Measurements from ENCODE around the gene VAX1. TPM values are rescaled to one million over a fixed set of nuclear protein-coding genes. Genes with fewer than 3 reads are reported as not detected.
"Not testable (repeated sequence)": the region's sequence is repeated elsewhere in the genome, so short reads cannot be mapped to it uniquely, and the experiment has no call there.

The VAX1 gene
- total and polyA plus RNA-seq, 7 donors = not detected

DNA sequence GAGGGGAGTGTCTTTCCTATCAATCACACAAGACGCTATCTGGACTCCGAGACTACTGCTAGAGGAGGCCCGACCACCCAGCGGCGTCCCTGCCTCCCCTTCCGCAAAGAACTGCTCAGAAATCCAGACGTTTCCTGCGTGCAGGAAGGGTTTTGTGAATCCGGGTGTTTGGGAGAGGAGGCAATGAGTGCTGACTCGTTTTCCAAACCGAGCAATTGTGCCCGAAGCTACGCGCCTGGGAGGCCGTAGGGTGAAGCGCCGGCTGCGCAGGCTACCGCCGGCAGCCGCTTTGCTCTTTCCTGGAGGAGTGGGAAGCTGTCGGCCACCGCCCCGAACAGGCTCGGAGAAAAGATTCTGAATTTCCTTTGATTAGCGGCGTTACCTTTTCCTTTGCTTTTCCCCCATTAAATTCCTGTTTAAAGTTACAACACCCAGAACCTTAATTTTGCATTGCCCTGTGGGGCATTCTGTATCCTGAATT, 5.3 kb downstream of the VAX1 start:
- Histone ChIP-seq H3K36me3 (ENCODE audit: insufficient read depth in 1 of 2, low read depth in 1 of 2) (no peaks in the 10 kb centered on the region), H3K4me1 (no peaks in the 10 kb centered on the region), H3K27me3 (ENCODE audit: insufficient read depth in 3 of 3, low read length in 2 of 3) (peaks cover 3 to 95% (median 43%) of the 10 kb centered on the region in 3 donors), H3K4me3 (no peak overlapping the region), H3K27ac (no peak overlapping the region), H3K9me3 (no peaks in the 10 kb centered on the region)
- DNase-seq = no peak
- intact Hi-C loops (cut with DNase I) = no loop called here
- no peak for ATAC-seq
- WGBS, 3 donors = 12 to 29% (median 26%) methylated on average over 27 of the region's 27 CpGs
- TF ChIP-seq, protein P1, sequence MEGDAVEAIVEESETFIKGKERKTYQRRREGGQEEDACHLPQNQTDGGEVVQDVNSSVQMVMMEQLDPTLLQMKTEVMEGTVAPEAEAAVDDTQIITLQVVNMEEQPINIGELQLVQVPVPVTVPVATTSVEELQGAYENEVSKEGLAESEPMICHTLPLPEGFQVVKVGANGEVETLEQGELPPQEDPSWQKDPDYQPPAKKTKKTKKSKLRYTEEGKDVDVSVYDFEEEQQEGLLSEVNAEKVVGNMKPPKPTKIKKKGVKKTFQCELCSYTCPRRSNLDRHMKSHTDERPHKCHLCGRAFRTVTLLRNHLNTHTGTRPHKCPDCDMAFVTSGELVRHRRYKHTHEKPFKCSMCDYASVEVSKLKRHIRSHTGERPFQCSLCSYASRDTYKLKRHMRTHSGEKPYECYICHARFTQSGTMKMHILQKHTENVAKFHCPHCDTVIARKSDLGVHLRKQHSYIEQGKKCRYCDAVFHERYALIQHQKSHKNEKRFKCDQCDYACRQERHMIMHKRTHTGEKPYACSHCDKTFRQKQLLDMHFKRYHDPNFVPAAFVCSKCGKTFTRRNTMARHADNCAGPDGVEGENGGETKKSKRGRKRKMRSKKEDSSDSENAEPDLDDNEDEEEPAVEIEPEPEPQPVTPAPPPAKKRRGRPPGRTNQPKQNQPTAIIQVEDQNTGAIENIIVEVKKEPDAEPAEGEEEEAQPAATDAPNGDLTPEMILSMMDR (IDR thresholded peaks at IDR 0.05) = no peak

DNA sequence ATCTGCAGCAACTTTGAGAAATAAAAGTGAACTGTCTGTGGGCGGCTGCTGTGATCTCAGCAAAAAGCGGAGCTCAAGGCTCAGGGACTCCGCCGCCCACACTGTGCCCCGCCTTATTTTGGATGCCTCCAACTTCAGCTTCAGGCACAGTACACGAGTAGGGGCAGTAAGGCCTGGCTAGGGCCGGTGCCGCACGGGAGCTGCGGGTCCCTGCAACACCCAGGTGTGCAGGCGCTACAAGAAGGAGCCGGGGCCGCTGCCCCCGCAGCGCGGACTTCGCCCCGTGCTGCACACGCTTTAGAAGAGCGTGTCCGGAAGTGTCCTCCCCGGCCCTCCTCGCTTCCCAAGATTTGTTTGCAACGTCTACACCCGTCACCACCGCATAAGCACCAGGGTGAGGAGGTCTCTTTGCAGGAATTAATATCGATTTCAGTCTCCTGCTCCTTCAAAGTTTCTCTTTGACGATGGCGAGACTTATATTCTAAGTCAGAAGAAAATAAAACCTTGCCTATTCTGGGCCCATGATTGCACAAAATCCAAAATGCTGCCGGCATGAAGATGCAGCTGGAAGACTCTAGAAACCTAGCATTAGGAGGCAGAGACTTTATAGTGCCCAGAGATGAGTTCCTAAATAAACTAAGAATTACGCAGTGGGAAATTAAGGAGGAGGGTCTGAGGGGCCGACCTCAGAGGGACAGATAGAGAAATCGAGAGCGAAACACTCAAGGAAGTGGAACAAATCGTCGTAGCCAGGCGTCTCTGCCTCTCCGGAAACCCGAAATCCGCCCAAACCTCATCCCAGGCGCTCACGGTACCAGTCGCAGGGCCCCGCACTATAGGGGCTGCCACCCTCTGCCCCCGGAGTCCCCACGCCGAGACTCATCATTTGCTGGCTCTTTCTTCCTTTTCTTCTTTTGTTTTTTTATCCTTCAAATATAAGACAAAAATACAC, 6.4 kb downstream of the VAX1 start:
- no peaks in the 10 kb centered on the region for H3K4me1 ChIP-seq
- no peak overlapping the region for H3K27ac ChIP-seq
- no peak for ATAC-seq
- TF ChIP-seq, protein P1 (IDR thresholded peaks at IDR 0.05) = no peak
- 17 to 39% (median 31%) methylated on average over 41 to 47 of the region's 47 CpGs for WGBS, 3 donors
- DNase-seq = no peak
- H3K36me3 ChIP-seq (ENCODE audit: insufficient read depth in 1 of 2, low read depth in 1 of 2) = no peaks in the 10 kb centered on the region
- H3K27me3 ChIP-seq (ENCODE audit: insufficient read depth in 3 of 3, low read length in 2 of 3) = peaks cover 3 to 93% (median 38%) of the 10 kb centered on the region in 3 donors
- no peak overlapping the region for H3K4me3 ChIP-seq
- H3K9me3 ChIP-seq = no peaks in the 10 kb centered on the region
- intact Hi-C loops (cut with DNase I) = no loop called here

DNA sequence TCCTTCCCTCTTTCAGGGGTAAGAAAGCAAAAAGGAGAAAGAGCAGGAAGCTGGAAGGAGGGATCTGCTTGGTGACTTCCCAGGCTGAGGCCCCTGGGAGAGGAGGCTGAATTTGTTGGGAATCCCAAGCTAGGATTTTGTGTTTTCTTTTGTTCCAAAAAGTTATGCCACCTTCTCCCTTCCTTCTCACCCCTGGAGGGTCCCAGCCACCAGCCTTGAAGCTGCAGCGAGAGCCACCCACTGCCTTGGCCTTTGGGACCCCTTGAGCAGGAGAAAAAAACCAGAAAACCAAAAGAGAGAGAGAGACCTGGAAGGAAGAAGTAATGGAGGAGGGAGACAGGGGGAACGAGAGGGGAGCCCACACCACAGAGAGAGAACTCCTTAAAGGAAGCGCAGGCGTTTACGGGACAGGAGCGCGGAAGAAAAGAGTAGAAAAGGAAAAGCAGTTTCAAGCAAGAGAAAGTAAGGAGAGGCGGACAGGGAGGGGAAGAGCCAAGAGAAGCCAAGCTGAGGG, 7.2 kb downstream of the VAX1 start:
- no peak overlapping the region for H3K27ac ChIP-seq
- H3K27me3 ChIP-seq (ENCODE audit: insufficient read depth in 3 of 3, low read length in 2 of 3) = peaks cover 0 to 86% (median 32%) of the 10 kb centered on the region in 3 donors

DNA sequence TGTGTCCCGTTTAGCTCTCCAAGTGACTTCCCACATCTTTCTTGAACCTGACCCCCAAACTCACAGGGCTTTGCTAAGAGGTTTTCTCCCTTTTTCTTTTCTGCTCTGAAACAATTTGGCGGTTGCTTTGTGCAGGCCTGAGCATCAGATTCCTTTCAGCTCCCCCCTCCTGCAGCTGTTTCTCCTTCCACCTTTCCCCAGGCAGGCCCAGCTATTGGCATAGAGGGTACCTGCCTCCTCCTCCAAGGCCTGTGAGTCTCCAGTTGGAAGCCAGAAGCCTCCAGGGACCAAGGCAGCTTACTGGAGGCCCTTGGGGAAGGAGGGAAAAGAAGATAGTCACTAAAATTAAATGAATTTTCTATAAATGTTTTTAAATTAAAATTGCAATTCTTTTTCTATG, 7.7 kb downstream of the VAX1 start:
- Histone ChIP-seq H3K27ac (no peak overlapping the region), H3K4me3 (no peak overlapping the region), H3K4me1 (no peaks in the 10 kb centered on the region), H3K27me3 (ENCODE audit: insufficient read depth in 3 of 3, low read length in 2 of 3) (peaks cover 0 to 80% (median 26%) of the 10 kb centered on the region in 3 donors), H3K36me3 (ENCODE audit: insufficient read depth in 1 of 2, low read depth in 1 of 2) (no peaks in the 10 kb centered on the region), H3K9me3 (no peaks in the 10 kb centered on the region)
- ATAC-seq = no peak
- TF ChIP-seq, protein P1 (IDR thresholded peaks at IDR 0.05) = no peak
- no peak for DNase-seq
- WGBS, 3 donors = 88 to 92% (median 89%) methylated on average over 2 of the region's 2 CpGs
- intact Hi-C loops (cut with DNase I) = no loop called here

More for the DNA sequence above, 7.2 kb downstream of the VAX1 start:
- ATAC-seq (no peak), DNase-seq (no peak)
- intact Hi-C loops (cut with DNase I) = no loop called here
- TF ChIP-seq, protein P1 (IDR thresholded peaks at IDR 0.05) = no peak
- no peaks in the 10 kb centered on the region for H3K4me1 ChIP-seq
- no peaks in the 10 kb centered on the region for H3K9me3 ChIP-seq
- H3K36me3 ChIP-seq (ENCODE audit: insufficient read depth in 1 of 2, low read depth in 1 of 2) = no peaks in the 10 kb centered on the region
- 66 to 72% (median 66%) methylated on average over 8 of the region's 8 CpGs for WGBS, 3 donors
- H3K4me3 ChIP-seq = no peak overlapping the region

DNA sequence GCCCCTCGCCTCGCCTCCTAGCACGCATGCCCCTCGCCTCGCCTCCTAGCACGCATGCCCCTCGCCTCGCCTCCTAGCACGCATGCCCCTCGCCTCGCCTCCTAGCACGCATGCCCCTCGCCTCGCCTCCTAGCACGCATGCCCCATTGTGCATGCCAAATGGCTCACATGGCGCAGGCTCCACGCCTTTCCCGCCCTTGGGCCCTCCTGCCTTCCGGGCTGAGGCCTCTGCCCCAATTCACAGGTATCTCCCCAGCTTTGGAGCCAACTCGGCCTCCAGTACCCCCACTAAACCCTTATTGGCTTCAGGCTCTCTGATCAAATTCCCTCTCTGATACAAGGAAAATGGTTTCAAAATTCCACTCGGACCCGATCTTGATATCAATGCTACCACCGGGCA, 11.4 kb downstream of the VAX1 start:
- intact Hi-C loops (cut with DNase I); DNase-seq; H3K27ac ChIP-seq; ATAC-seq; H3K9me3 ChIP-seq; H3K36me3 ChIP-seq (ENCODE audit: insufficient read depth in 1 of 2, low read depth in 1 of 2); H3K4me3 ChIP-seq; H3K4me1 ChIP-seq: not testable (repeated sequence)
- 94 to 98% (median 94%) methylated on average over 13 to 14 of the region's 23 CpGs for WGBS, 3 donors
- H3K27me3 ChIP-seq (ENCODE audit: insufficient read depth in 3 of 3, low read length in 2 of 3) = peaks cover 0 to 51% (median 11%) of the 10 kb centered on the region in 3 donors
